ENCODE measurements around the gene MAEL. TPM values are rescaled to one million over a fixed set of nuclear protein-coding genes. Genes with fewer than 3 reads are reported as not detected.
A peak's percentile ranks its signal among the peaks of the same experiment; 100 is the strongest.

The MAEL gene
- total and polyA plus RNA-seq, 2 of the 8 experiments (the other 6 are each of a cell fraction or from before 2014, with no cell fraction given) = 0.03 TPM; not detected in 1

GRCh38 chr1:167066333-167067122 lies 77.4 kb downstream of the MAEL start:
- WGBS, 2 experiments (ENCODE audit: extremely low coverage in 1 of 2, insufficient coverage in 1 of 2, insufficient read length in 1 of 2, insufficient replicate concordance in 2 of 2, low coverage in 1 of 2, low lambda C conversion rate in 2 of 2, missing lambda C conversion rate in 1 of 2) = 9% methylated on average over 27 of the region's 31 CpGs; no CpG with 5 or more reads in 1 of the 2 experiments
- Histone ChIP-seq H3K4me1 (replicated peaks in 1 of 4; ENCODE audit: control insufficient read depth in 3 of 4, insufficient read depth in 4 of 4, low read length in 3 of 4) (peaks cover 0 to 2% (median 0%) of the 10 kb centered on the region in 4 experiments; a peak in 1 of 7 replicates), H3K4ac (replicated peaks; ENCODE audit: insufficient read length, low read depth, low read length) (no peak overlapping the region), H3K23me2 (ENCODE audit: low read depth, low read length) (no peaks in the 10 kb centered on the region), H2AFZ (ENCODE audit: low read length) (peak overlapping the region; percentile 85), H3K4me2 (ENCODE audit: insufficient read depth in 1 of 2, low read depth in 2 of 2, low read length in 2 of 2) (peak overlapping the region; percentile 1 to 49; a peak in 3 of 4 replicates), H2BK20ac (ENCODE audit: low read length) (no peak overlapping the region; the same call in 1 of the 2 replicates), H4K8ac (ENCODE audit: extremely low read depth, insufficient read depth, low read length) (peak overlapping the region; percentile 87; the same call in 1 of the 2 replicates), H2BK5ac (ENCODE audit: low read depth, low read length) (no peak overlapping the region), H3K27ac (ENCODE audit: low read depth, low read length) (no peak overlapping the region), H4K20me1 (replicated peaks in 1 of 2; ENCODE audit: control insufficient read depth in 1 of 2, insufficient read depth in 2 of 2, low read length in 2 of 2) (no peaks in the 10 kb centered on the region), H2BK120ac (replicated peaks; ENCODE audit: low read depth, low read length) (peak overlapping the region; percentile 48), H3K9me3 (ENCODE audit: insufficient read depth in 2 of 2, low read depth in 1 of 2, low read length in 1 of 2) (no peaks in the 10 kb centered on the region), H2AK5ac (ENCODE audit: low read depth, low read length) (no peak overlapping the region), H3K14ac (ENCODE audit: insufficient read length) (no peak overlapping the region), H3K18ac (ENCODE audit: extremely low read depth, low read length) (peak overlapping the region; percentile 85; the same call in 1 of the 2 replicates), H2BK15ac (ENCODE audit: low read length) (0 out of 2 replicates have a peak overlapping the region, but pooled peaks have one; percentile 2), H3K36me3 (ENCODE audit: control insufficient read depth in 2 of 4, insufficient read depth in 4 of 4, low read length in 3 of 4) (no peaks in the 10 kb centered on the region), H3K23ac (ENCODE audit: insufficient read length) (no peak overlapping the region), H3K4me3 (ENCODE audit: extremely low read depth in 1 of 4, insufficient read depth in 2 of 4, low read depth in 3 of 4, low read length in 4 of 4) (peak overlapping the region in 2 of 4 experiments; percentile 14 to 44; a peak in 4 of 8 replicates), H3K27me3 (replicated peaks in 1 of 4; ENCODE audit: control insufficient read depth in 3 of 4, extremely low read depth in 1 of 4, insufficient read depth in 3 of 4, low read length in 3 of 4) (no peaks in the 10 kb centered on the region), H4K5ac (ENCODE audit: insufficient read length, low read depth, low read length) (peak overlapping the region; percentile 28), H3K9ac (replicated peaks in 1 of 4; ENCODE audit: extremely low read depth in 1 of 4, low read depth in 3 of 4, low read length in 3 of 4) (no peak overlapping the region; a peak in 2 of 7 replicates), H3K79me2 (ENCODE audit: control insufficient read depth in 1 of 2, insufficient read depth in 2 of 2, low read length in 2 of 2) (no peaks in the 10 kb centered on the region), H2BK12ac (ENCODE audit: low read depth, low read length) (no peak overlapping the region), H3K79me1 (ENCODE audit: low read depth, low read length) (no peaks in the 10 kb centered on the region), H3K56ac (replicated peaks; ENCODE audit: insufficient read length, low read depth, low read length) (no peak overlapping the region), H4K91ac (replicated peaks; ENCODE audit: insufficient read length, low read length) (peak overlapping the region; percentile 1)
- FAIRE-seq (no peak), DNase-seq (ENCODE audit: low read depth in 1 of 2, low spot score in 2 of 2) (peak; percentile 29 to 97)
- CTCF ChIA-PET (ENCODE audit: partially characterized antibody) = interaction anchor here (0.6 to 18.6 kb wide), 45 partner anchors 8 to 486 kb away, joined by 3 to 874 read pairs (median 4); partner anchors contain the start of gene POU2F1
- POLR2A ChIA-PET (ENCODE audit: partially characterized antibody) = interaction anchor here (1.0 to 3.8 kb wide), 2 partner anchors 154 to 162 kb away, joined by 3 to 18 read pairs; partner anchors contain the start of gene POU2F1
- no peak for TF ChIP-seq BRCA1 (IDR thresholded peaks at IDR 0.05; ENCODE audit: low read depth, low read length)
- 0 out of 2 replicates have a peak, but pooled peaks have one; percentile 33 for TF ChIP-seq RBBP5 (IDR thresholded peaks at IDR 0.05; ENCODE audit: borderline replicate concordance, low read depth, low read length)
- peak; percentile 61 for TF ChIP-seq ASH2L (IDR thresholded peaks at IDR 0.05; ENCODE audit: low read length)
- TF ChIP-seq KDM5A (IDR thresholded peaks at IDR 0.05; ENCODE audit: low read length) = 0 out of 2 replicates have a peak, but pooled peaks have one; percentile 28
- peak; percentile 67 for TF ChIP-seq BACH1 (IDR thresholded peaks at IDR 0.05; ENCODE audit: low read length)
- TF ChIP-seq RAD21 (IDR thresholded peaks at IDR 0.05 in 1 of 2, conservative IDR thresholded peaks at IDR 0.05 in 1 of 2; ENCODE audit: low read depth in 2 of 2, low read length in 2 of 2) = peak; percentile 97 to 100
- no peak for TF ChIP-seq SP4 (IDR thresholded peaks at IDR 0.05; ENCODE audit: low read length)
- peak; percentile 65; the same call in 1 of the 2 replicates for TF ChIP-seq MAX (IDR thresholded peaks at IDR 0.05)
- TF ChIP-seq KDM1A (IDR thresholded peaks at IDR 0.05; ENCODE audit: borderline replicate concordance, low read length) = no peak
- TF ChIP-seq E2F6 (IDR thresholded peaks at IDR 0.05) = peak; percentile 49; the same call in 1 of the 2 replicates

All from H1 (cell line).